ENCODE measurements around the gene WRAP73.

WRAP73 gene

DNA sequence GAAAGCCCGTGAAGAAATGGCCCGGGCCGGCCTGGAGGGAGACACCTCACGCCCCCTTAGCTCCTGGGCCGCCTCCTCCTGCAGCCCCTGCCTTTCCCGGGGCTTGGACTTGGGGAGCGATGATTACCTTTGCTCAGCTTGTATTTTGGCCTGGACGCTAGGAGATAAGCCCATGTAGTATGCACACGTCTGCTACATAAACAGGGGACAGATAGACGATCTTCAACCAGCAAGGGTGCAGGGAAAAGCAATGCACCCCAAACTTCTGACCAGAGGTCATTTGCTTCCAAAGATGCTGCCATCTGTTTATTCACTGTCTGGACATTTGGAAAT lies 3.3 kb upstream of the WRAP73 start:
- TF ChIP-seq EP300 (IDR thresholded peaks at IDR 0.05; ENCODE audit: borderline replicate concordance), result no peak
- TF ChIP-seq FOXM1 (IDR thresholded peaks at IDR 0.05; ENCODE audit: borderline replicate concordance, low read depth), result no peak
- no peak for TF ChIP-seq NFIC (IDR thresholded peaks at IDR 0.05)
- TF ChIP-seq TCF12 (IDR thresholded peaks at IDR 0.05; ENCODE audit: low read depth), result no peak
- TF ChIP-seq CEBPB (IDR thresholded peaks at IDR 0.05), result no peak
- TF ChIP-seq, protein P1, sequence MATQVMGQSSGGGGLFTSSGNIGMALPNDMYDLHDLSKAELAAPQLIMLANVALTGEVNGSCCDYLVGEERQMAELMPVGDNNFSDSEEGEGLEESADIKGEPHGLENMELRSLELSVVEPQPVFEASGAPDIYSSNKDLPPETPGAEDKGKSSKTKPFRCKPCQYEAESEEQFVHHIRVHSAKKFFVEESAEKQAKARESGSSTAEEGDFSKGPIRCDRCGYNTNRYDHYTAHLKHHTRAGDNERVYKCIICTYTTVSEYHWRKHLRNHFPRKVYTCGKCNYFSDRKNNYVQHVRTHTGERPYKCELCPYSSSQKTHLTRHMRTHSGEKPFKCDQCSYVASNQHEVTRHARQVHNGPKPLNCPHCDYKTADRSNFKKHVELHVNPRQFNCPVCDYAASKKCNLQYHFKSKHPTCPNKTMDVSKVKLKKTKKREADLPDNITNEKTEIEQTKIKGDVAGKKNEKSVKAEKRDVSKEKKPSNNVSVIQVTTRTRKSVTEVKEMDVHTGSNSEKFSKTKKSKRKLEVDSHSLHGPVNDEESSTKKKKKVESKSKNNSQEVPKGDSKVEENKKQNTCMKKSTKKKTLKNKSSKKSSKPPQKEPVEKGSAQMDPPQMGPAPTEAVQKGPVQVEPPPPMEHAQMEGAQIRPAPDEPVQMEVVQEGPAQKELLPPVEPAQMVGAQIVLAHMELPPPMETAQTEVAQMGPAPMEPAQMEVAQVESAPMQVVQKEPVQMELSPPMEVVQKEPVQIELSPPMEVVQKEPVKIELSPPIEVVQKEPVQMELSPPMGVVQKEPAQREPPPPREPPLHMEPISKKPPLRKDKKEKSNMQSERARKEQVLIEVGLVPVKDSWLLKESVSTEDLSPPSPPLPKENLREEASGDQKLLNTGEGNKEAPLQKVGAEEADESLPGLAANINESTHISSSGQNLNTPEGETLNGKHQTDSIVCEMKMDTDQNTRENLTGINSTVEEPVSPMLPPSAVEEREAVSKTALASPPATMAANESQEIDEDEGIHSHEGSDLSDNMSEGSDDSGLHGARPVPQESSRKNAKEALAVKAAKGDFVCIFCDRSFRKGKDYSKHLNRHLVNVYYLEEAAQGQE (IDR thresholded peaks at IDR 0.05; ENCODE audit: low read depth), result no peak
- TF ChIP-seq RAD21 (IDR thresholded peaks at IDR 0.05; ENCODE audit: low read depth), result no peak
- no peak for TF ChIP-seq YY1 (IDR thresholded peaks at IDR 0.05; ENCODE audit: low read depth)
- TF ChIP-seq ZBTB7A (IDR thresholded peaks at IDR 0.05; ENCODE audit: low read depth), result no peak
- TF ChIP-seq EGR1 (IDR thresholded peaks at IDR 0.05), result no peak
- TF ChIP-seq TEAD4 (IDR thresholded peaks at IDR 0.05), result no peak
- TF ChIP-seq TAF1 (IDR thresholded peaks at IDR 0.05; ENCODE audit: low read depth), result no peak
- no peak for TF ChIP-seq CREB1 (IDR thresholded peaks at IDR 0.05; ENCODE audit: low read depth)

GRCh38 chr1:3652548-3653285 lies 2.8 kb upstream of the WRAP73 start:
- TF ChIP-seq CREB1 (IDR thresholded peaks at IDR 0.05; ENCODE audit: low read depth), result no peak
- TF ChIP-seq TAF1 (IDR thresholded peaks at IDR 0.05; ENCODE audit: low read depth), result peak; percentile 32; the same call in 1 of the 2 replicates
- TF ChIP-seq, protein P2, sequence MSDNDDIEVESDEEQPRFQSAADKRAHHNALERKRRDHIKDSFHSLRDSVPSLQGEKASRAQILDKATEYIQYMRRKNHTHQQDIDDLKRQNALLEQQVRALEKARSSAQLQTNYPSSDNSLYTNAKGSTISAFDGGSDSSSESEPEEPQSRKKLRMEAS (IDR thresholded peaks at IDR 0.05), result peak; percentile 24; the same call in 1 of the 2 replicates

- TF ChIP-seq EP300 (IDR thresholded peaks at IDR 0.05; ENCODE audit: borderline replicate concordance) (no peak), TEAD4 (IDR thresholded peaks at IDR 0.05) (no peak), NFIC (IDR thresholded peaks at IDR 0.05) (no peak), RAD21 (IDR thresholded peaks at IDR 0.05; ENCODE audit: low read depth) (no peak), CEBPB (IDR thresholded peaks at IDR 0.05) (no peak), TCF12 (IDR thresholded peaks at IDR 0.05; ENCODE audit: low read depth) (no peak; the same call in 1 of the 2 replicates), EGR1 (IDR thresholded peaks at IDR 0.05) (peak; percentile 97), USF1 (IDR thresholded peaks at IDR 0.05) (no peak)
- TF ChIP-seq, protein P2 (IDR thresholded peaks at IDR 0.05), result peak; percentile 19; the same call in 1 of the 2 replicates
Observed at GRCh38 chr1:3651930-3652547, 2.1 kb upstream of the WRAP73 start, which contains the start of gene TP73. Gene TP73, plus strand, starts transcription at chr1:3652516. Its CDS starts 29,850 bp downstream, at chr1:3682366.

- TF ChIP-seq ZBTB7A (IDR thresholded peaks at IDR 0.05; ENCODE audit: low read depth) (no peak), NFIC (IDR thresholded peaks at IDR 0.05) (no peak), CREB1 (IDR thresholded peaks at IDR 0.05; ENCODE audit: low read depth) (no peak), YY1 (IDR thresholded peaks at IDR 0.05; ENCODE audit: low read depth) (no peak), TAF1 (IDR thresholded peaks at IDR 0.05; ENCODE audit: low read depth) (no peak)
Observed at GRCh38 chr1:3651026-3651929, 1.4 kb upstream of the WRAP73 start.

DNA sequence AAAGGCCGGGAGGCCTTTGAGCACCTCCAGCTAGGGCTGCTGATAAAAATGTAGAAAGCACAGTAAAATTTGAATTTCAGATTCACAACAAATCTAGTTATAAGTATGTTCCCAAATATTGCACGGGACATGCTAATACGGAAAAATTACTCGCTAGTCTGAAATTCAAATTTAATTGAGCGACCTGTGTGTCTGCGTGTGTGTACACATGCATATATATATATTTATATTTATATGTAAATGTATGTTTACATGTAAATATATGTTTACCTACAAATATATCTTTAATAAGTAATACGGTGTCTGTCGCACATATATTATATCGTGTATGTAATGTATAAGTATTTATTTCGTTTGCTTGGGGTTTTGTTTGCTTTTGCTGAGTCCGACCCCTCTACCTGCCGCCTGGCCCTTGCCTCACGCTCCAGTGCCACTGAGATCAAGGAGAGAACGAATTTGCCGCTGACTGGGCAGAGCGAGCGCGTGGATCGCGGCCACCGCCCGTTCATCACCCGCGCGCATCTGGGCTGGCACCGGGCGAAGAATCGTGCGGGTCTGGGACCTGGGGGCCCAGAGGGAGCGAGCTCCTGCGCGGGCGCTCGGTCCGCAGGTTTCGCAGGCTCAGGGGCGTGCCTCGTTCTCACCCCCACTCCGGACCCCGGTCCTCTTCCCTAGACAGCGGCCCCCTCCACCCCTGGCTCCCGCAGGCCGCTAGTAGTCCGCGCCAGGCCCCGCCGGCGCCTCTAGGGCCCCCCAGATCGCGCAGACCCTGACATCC lies 534 bp upstream of the WRAP73 start:
- TF ChIP-seq TCF12 (IDR thresholded peaks at IDR 0.05; ENCODE audit: low read depth) (no peak), ZBTB7A (IDR thresholded peaks at IDR 0.05; ENCODE audit: low read depth) (no peak), USF1 (IDR thresholded peaks at IDR 0.05) (no peak), YY1 (IDR thresholded peaks at IDR 0.05; ENCODE audit: low read depth) (no peak), CEBPB (IDR thresholded peaks at IDR 0.05) (no peak), RAD21 (IDR thresholded peaks at IDR 0.05; ENCODE audit: low read depth) (no peak), CREB1 (IDR thresholded peaks at IDR 0.05; ENCODE audit: low read depth) (no peak), NFIC (IDR thresholded peaks at IDR 0.05) (no peak), EGR1 (IDR thresholded peaks at IDR 0.05) (no peak), TEAD4 (IDR thresholded peaks at IDR 0.05) (no peak), EP300 (IDR thresholded peaks at IDR 0.05; ENCODE audit: borderline replicate concordance) (no peak), TAF1 (IDR thresholded peaks at IDR 0.05; ENCODE audit: low read depth) (no peak), FOXM1 (IDR thresholded peaks at IDR 0.05; ENCODE audit: borderline replicate concordance, low read depth) (no peak)
- TF ChIP-seq, protein P2 (IDR thresholded peaks at IDR 0.05), result no peak
- TF ChIP-seq, protein P1 (IDR thresholded peaks at IDR 0.05; ENCODE audit: low read depth), result no peak

Data from Ishikawa (cell line).